Liver (tissue), 3 donors: ENCODE data around the gene PLEKHA5.

Experiments used
- ATF3 ChIP-seq: IDR thresholded peaks from 2 replicates; pipeline ENCODE4 v1.6.1; 2016; ENCODE audit warnings: antibody characterized with exemption
- CTCF ChIP-seq: fragments of 150-350 bp; IDR thresholded peaks from 2 replicates; pipeline ENCODE4 v1.5.1; 2017; ENCODE audit warnings: improper control_type of control experiment, low read depth, low read length; ENCODE audit not compliant: missing input control
- MAX ChIP-seq: IDR thresholded peaks from 2 replicates; pipeline ENCODE4 v1.6.1; 2016; ENCODE audit warnings: antibody characterized with exemption
- RAD21 ChIP-seq, 2 donors: IDR thresholded peaks; 2 replicates each; pipeline ENCODE4 v1.6.1; 2016; ENCODE audit warnings: antibody characterized with exemption in 2 of 2, mild to moderate bottlenecking in 2 of 2
- REST ChIP-seq: IDR thresholded peaks from 2 replicates; pipeline ENCODE4 v1.6.1; 2016; ENCODE audit warnings: antibody characterized with exemption, mild to moderate bottlenecking
- RXRA ChIP-seq, 2 donors: IDR thresholded peaks; 2 replicates each; pipeline ENCODE4 v1.6.1; 2017 to 2018; ENCODE audit warnings: antibody characterized with exemption in 2 of 2, mild to moderate bottlenecking in 1 of 2
- SP1 ChIP-seq: IDR thresholded peaks from 2 replicates; pipeline ENCODE4 v1.6.1; 2018; ENCODE audit warnings: antibody characterized with exemption, mild to moderate bottlenecking
- TAF1 ChIP-seq: conservative IDR thresholded peaks from 2 replicates; pipeline ENCODE4 v1.6.1; 2016; ENCODE audit warnings: antibody characterized with exemption, mild to moderate bottlenecking
- ZBTB33 ChIP-seq: IDR thresholded peaks from 2 replicates; pipeline ENCODE4 v1.6.1; 2016; ENCODE audit warnings: antibody characterized with exemption
- donor health status: healthy.
- donor health status: healthy.

- TF ChIP-seq ATF3 (no peak), RAD21 (IDR thresholded peaks at IDR 0.05) (no peak), CTCF (no peak), TAF1 (no peak), ZBTB33 (no peak), SP1 (no peak), REST (no peak), RXRA (IDR thresholded peaks at IDR 0.05) (no peak), MAX (no peak)
Observed at GRCh38 chr12:19376691-19377090, 247.2 kb downstream of the PLEKHA5 start.
